ENCODE data around the gene SAP30L.

DNA sequence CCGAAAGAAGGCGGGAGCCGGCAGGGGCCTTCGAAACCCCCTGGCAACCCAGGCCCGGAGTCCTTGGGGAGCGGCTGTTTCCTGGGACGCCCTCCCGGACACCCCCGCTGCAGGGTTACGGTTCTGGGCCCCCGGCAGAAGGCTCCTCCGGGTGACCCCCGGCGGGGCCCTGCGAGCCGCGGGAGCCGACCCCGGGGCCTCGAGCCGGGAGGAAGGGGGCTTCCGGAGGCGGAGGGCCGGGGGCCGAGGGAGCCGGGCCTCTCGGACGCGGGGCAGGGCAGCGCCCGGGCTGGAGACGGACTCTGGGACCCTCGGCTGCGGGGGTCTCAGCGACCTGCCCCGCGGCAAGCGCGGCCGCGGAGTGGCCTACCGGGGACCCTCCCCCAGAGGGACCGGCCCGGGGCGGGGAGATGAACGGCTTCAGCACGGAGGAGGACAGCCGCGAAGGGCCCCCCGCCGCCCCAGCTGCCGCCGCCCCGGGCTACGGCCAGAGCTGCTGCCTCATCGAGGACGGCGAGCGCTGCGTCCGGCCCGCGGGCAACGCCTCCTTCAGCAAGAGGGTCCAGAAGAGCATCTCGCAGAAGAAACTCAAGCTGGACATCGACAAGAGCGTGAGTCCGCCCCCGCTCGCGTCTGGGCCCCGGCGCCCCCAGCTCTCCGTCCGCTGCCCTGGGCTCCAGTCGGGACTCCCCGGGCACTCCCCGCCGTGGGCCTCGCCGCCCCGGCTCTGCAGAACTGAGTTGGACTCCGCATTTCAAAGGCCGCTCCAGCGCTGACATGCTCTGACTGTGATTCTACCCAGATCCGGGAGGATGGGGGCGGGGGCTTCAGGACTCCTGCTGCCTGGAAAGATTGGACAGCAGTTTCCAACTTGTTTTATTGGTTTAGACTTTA, 645 bp downstream of the SAP30L start:
- TF ChIP-seq, protein P1, sequence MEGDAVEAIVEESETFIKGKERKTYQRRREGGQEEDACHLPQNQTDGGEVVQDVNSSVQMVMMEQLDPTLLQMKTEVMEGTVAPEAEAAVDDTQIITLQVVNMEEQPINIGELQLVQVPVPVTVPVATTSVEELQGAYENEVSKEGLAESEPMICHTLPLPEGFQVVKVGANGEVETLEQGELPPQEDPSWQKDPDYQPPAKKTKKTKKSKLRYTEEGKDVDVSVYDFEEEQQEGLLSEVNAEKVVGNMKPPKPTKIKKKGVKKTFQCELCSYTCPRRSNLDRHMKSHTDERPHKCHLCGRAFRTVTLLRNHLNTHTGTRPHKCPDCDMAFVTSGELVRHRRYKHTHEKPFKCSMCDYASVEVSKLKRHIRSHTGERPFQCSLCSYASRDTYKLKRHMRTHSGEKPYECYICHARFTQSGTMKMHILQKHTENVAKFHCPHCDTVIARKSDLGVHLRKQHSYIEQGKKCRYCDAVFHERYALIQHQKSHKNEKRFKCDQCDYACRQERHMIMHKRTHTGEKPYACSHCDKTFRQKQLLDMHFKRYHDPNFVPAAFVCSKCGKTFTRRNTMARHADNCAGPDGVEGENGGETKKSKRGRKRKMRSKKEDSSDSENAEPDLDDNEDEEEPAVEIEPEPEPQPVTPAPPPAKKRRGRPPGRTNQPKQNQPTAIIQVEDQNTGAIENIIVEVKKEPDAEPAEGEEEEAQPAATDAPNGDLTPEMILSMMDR (IDR thresholded peaks at IDR 0.05), result no peak
- no peak for TF ChIP-seq POLR2A (IDR thresholded peaks at IDR 0.05)

Data from Peyer's patch (tissue), 4 donors.